Limb (tissue), 2 donors: ENCODE data around the gene FHAD1.
"Not testable (repeated sequence)": the region's sequence is repeated elsewhere in the genome, so short reads cannot be mapped to it uniquely, and the experiment has no call there.

ENCODE experiments used
- DNase-seq, 2 donors: peaks; one replicate each; pipeline ENCODE4 v3.0.0-alpha.2; 2016; ENCODE audit errors: extremely low spot score in 2 of 2

Gene FHAD1

GRCh38 chr1:15304708-15305467, 57.9 kb downstream of the FHAD1 start:
- DNase-seq: peak in 1 of 2 donors; percentile 82

GRCh38 chr1:15305468-15305770, 58.4 kb downstream of the FHAD1 start:
- DNase-seq: no peak

- not testable (repeated sequence) for DNase-seq
These were observed 59.3 kb downstream of the FHAD1 start for GRCh38 chr1:15306352-15306751.

- DNase-seq: no peak
These were observed 61.1 kb downstream of the FHAD1 start for GRCh38 chr1:15308135-15308534.

DNA sequence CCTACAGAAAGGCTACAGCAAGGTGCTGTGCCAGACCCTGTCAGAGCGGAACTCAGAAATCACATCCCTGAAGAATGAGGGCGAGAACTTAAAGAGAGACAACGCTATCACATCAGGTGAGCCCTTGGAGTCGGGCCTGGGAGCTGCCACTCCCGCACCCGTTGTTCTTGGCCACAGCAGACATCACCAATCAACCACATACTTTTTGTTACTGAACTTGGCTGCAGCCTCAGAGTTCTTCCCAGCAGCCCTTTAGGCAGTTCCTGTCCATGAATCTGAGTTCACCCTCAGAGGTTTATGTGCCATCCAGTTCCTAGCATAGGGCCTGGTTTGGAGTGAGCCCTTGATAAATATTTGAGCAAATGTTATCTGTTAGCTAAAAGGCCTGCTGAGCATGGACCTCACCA, 61.6 kb downstream of the FHAD1 start:
- DNase-seq: no peak

GRCh38 chr1:15309687-15310086, 62.7 kb downstream of the FHAD1 start:
- no peak for DNase-seq

- no peak for DNase-seq
These were observed 63.5 kb downstream of the FHAD1 start for GRCh38 chr1:15310544-15310943.

- no peak for DNase-seq
These were observed 64.2 kb downstream of the FHAD1 start for GRCh38 chr1:15311122-15311822.

- DNase-seq: no peak
These were observed 64.9 kb downstream of the FHAD1 start for GRCh38 chr1:15311880-15312279.

GRCh38 chr1:15312626-15313411, 65.8 kb downstream of the FHAD1 start:
- DNase-seq: no peak

DNA sequence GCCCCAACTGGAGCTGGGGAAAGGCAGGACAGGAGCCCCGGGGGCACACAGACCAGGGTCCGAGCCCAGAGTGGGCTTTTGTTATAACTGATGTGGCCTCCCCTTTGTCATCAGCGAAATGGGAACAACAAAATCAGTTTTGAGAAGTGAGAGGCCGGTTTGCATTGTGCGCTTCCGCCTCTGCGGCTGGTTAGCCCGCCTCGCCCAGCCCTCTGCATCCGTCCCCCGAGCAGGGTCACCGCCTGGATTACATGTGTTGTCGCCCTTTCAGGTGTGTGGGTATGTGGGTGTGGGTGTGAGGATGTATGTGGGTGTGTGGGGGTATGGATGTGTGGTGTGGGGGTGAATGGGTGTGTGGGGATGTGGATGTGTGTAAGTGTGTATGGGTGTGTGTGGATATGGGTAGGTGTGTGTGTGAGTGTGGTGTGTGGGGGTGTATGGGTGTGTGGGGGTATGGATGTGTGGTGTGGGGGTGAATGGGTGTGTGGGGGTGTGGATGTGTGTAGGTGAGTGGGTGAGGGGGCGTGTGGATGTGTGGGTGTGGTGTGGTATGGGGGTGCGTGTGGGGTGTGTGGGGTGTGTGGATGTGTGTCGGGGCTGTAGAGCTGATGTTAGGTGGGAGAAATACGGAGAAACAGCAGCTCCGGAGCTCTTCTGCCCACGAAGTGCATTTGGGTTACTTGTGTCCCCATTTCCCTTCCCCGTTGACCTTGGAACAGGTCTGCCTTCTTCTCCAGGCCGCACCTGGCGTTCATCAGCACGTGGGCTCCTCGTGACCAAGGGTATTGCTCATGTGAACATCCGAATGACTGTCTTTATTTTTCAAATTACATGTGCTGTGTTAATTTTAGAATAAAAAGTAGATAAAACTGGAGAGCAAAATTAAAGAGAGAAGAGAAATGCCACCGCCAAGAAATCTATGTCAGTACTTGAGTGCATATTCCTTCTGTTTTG, 67.6 kb downstream of the FHAD1 start:
- DNase-seq: no peak

- DNase-seq: no peak
These were observed 68.8 kb downstream of the FHAD1 start for GRCh38 chr1:15315815-15316214.

DNA sequence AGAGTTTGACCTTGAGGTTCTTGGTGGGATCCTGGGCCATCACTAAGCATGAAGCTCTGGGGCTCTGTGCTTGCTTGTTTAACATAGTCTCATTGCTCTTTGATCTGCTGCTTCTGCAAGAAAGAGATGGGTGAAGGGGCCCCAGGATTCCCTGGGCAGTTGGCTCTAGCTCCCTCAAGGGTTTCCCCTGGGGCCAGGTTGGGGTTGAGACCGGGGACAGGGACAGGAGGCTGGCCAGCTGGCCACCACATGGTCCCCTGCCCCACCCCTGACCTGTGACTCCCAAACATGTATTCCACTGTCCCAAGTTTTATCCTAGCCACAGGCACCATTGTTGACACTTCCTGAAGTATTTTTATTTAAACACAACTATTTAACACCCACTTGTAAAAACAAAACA, 69.5 kb downstream of the FHAD1 start:
- DNase-seq: no peak

DNA sequence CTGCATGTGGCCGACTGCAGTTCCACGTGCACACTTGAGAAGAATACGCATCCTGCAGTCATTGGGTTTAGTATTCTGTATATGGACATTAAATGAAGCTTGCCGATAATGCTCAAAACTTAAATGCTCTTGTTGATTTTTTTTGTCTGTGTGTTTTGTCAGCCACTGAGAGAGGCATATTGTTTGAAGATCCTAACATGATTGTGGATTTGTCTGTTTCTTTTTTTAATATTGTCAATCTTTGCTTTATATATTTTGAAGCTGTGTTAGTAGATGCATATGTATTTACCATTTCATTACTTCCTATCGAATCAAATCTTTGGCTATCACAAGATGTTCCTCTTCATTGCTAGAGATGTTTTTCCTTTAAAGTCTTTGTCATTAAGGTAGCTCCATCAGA, 73.2 kb downstream of the FHAD1 start:
- no peak for DNase-seq

- no peak for DNase-seq
These were observed 74.6 kb downstream of the FHAD1 start for GRCh38 chr1:15321601-15322000.

DNA sequence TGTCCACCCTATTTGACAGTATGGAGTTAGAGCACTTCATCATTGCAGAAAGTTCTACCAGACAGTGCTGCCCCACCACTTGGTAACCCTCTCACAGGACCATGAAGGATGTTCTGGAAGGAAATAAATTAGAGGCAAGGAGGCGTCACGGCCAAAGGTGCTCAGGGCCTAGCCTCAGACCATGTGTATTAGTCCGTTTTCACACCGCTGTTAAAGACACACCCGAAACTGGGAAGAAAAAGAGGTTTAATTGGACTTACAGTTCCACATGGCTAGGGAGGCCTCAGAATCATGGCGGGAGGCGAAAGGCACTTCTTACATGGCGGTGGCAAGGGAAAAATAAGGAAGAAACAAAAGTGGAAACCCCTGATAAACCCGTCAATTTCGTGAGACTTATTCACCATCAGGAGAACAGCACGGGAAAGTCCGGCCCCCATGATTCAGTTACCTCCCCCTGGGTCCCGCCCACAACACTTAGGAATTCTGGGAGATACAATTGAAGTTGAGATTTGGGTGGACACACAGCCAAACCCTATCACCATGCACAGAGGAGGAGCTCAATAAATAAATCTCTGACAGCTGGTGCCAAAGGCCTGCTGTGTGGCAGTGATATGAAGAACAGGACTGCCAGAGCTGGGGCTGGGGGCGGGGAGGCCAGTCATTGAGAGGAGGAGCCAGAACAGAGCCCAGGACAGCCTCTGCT, 75.8 kb downstream of the FHAD1 start:
- no peak for DNase-seq

DNA sequence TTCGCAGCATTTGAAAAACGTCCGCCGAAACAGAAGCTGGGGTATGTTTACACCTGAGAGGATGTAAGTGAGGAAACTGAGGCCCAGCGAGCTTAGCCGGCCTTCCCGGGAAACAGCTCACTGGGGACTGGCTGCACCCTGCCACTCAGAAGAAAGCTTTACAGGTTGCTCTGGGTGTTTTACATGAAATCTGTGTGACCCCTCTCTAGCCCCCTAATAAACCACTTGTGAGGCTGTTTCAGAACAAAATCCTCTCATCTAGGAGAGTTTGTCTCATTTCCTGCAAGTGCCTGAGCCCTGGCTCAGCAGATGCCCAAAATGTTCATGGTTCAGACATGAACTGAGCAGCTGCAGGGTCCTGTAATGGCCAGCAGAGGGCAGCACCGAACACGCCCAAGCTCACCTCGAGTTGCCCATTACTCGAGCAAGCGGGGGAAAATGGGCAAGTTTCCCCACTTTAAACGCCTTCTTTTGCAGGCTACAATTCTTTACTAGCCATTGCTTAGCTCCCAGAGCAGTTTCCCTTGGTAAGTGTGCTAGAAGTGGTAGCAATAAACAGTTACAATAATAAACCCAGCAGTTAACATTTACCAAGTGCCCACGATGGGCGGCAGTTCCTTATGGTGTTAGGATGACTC, 76.4 kb downstream of the FHAD1 start:
- peak; percentile 85 to 87 for DNase-seq

DNA sequence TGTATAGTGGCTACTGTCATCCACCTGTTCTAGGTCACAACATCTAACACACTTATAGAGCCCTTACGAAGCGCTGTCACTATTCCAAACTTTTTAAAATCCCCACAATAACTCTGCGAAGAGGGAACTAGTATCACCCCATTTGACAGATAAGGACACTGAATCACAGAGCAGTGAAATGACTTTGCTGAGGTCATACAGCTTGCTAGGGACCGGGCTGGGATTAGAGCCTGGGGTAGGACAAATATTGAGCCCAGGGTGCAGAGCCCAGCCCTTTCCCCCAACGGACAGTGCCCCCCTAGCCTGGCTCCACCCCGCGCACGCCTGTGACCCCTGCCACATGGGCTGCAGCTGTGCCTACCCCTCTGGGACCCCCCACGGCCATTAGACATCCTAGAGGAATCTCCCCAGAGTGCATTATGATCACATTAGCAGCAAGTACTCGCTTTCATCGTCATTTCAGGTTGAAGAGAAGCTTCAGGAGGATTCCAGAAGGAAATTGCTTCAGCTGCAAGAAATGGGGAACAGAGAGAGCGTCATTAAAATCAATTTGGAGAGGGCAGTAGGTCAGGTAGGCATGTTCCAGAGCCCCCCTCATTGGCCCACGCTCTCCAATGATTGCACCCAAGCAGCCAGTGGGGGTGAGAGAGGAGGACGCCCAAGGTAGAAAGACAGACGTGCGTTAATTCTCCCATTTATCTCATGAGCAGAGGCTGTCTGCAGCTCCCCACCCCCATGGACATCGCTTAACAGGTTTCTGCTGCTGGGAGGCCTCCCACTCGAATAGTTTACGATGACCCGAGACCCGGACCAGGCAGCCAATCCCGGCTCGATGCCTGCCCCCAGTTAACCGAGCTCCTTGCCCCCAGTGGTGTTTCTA, 77.2 kb downstream of the FHAD1 start:
- no peak for DNase-seq

GRCh38 chr1:15324869-15325335, 77.9 kb downstream of the FHAD1 start:
- no peak for DNase-seq
